Immature natural killer cell (primary cell): ENCODE measurements around the gene CHAF1A. TPM values are rescaled to one million over a fixed set of nuclear protein-coding genes. Genes with fewer than 3 reads are reported as not detected.
A peak's percentile ranks its signal among the peaks of the same experiment; 100 is the strongest.

Experiments
- DNase-seq, 3 donors: peaks; one replicate each; pipeline ENCODE4 v3.0.0; 2022; ENCODE audit warnings: mixed read lengths in 1 of 3
- H3K27ac Mint-ChIP-seq, 6 donors: one replicate each; pipeline ENCODE4 v1.8.0; 2020; ENCODE audit warnings: mixed read lengths in 6 of 6, mild to moderate bottlenecking in 5 of 6, inconsistent platforms in 4 of 6, moderate library complexity in 3 of 6
- H3K27me3 Mint-ChIP-seq, 3 donors: one replicate each; pipeline ENCODE4 v1.8.0; 2020 to 2021; ENCODE audit warnings: low read depth in 3 of 3, mild to moderate bottlenecking in 3 of 3, mixed read lengths in 3 of 3, moderate library complexity in 3 of 3, inconsistent platforms in 1 of 3
- H3K36me3 Mint-ChIP-seq, 3 donors: one replicate each; pipeline ENCODE4 v1.8.0; 2020; ENCODE audit warnings: mixed read lengths in 3 of 3, inconsistent platforms in 2 of 3, mild to moderate bottlenecking in 2 of 3
- H3K4me1 Mint-ChIP-seq, 2 donors: one replicate each; pipeline ENCODE4 v1.8.0; 2020; ENCODE audit warnings: inconsistent platforms in 2 of 2, mild to moderate bottlenecking in 2 of 2, mixed read lengths in 2 of 2, moderate library complexity in 1 of 2
- H3K4me3 Mint-ChIP-seq, 5 donors: one replicate each; pipeline ENCODE4 v1.8.0; 2020; ENCODE audit warnings: mild to moderate bottlenecking in 5 of 5, mixed read lengths in 5 of 5, inconsistent platforms in 3 of 5, moderate library complexity in 3 of 5
- H3K9me3 Mint-ChIP-seq, 6 donors: one replicate each; pipeline ENCODE4 v1.8.0; 2020; ENCODE audit warnings: mild to moderate bottlenecking in 6 of 6, mixed read lengths in 6 of 6, inconsistent platforms in 4 of 6, moderate library complexity in 3 of 6
- polyA plus RNA-seq, 3 donors: library from polyadenylated mRNA; unstranded; fragments of 300-500 nt; fragmentation: Illumina TruSeq; gene quantifications; one replicate each; pipeline ENCODE4 v1.2.3, GENCODE V29; 2021

Gene CHAF1A
- 1 to 10 TPM; 1.5 to 8.5 (median 2.9) TPM for polyA plus RNA-seq

DNA sequence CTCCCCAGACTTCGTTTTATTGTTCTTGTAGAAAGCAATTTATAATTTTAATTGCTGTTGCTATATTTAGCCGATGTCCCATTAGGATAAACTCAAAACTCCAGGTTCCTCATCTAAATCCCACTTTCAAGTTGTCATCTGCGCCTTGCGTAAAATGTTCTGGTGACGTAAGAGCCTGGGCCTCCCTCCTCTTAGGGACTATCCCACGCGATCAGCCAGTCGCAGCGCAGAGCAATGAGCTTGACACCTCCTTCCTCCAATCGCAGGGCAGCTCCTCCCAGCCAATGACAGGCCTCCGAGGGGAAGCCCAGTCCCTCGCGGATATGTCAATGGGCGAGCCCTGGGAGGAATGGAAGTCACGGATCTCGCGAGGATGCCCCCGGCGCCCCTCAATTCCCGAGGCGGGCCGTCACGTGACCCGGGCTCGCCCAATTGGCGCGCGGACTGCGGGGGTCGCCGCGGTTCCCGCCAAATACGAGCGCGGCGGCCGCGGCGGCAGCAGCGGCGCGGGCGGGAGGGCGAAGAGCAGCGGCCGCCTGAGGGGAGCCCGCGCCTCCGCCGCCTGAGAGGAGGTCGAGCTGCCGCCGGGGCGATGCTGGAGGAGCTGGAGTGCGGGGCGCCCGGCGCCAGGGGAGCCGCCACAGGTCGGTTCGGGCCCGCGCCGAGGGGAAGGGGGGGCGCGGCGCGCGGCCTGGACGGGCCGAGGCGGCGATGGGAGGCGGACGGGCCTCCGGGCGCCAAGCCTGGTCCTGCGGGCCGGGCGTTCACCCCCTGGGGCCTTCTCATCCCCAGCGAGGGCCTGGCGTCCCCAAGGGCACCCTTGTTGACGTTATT is at the start of gene CHAF1A:
CHAF1A (plus strand) TSS at position 470 of the 834 bp plus-strand sequence; CDS start at position 593, 123 bp downstream.
- peak; percentile 98 to 99 (median 99) for DNase-seq
- H3K36me3 Mint-ChIP-seq: no peaks in the 10 kb centered on the region
- H3K9me3 Mint-ChIP-seq: no peaks in the 10 kb centered on the region
- peaks cover 10 to 13% (median 12%) of the 10 kb centered on the region in 3 donors for H3K27me3 Mint-ChIP-seq
- H3K27ac Mint-ChIP-seq: peak within 1 kb of the TSS; percentile 99 to 100 (median 99)
- H3K4me3 Mint-ChIP-seq: peak within 1 kb of the TSS; percentile 87 to 97 (median 90)
- H3K4me1 Mint-ChIP-seq: peaks cover 47 to 64% of the 10 kb centered on the region in 2 donors

DNA sequence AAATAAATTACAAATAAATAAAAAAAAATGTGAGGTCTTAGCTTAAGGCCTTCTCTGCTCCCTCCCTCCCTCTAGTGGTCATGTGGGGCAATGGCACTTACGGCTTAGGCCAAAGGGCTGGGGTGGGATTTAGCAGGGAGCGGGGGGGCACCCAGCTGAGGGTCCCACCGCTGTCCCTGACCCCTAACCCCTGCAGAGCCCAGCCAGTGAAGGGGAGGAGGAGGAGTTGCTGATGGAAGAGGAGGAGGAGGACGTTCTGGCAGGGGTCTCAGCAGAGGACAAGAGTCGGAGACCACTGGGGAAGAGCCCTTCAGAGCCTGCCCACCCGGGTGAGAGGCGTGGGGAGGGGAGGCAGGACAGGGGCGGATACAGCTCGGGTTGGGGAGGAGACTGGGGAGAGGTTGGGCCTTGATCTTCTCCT is 49.7 kb upstream of the CHAF1A start:
- Mint-ChIP-seq H3K4me1 (peaks cover 24 to 27% of the 10 kb centered on the region in 2 donors), H3K36me3 (no peaks in the 10 kb centered on the region), H3K27me3 (peaks cover 2 to 4% (median 2%) of the 10 kb centered on the region in 3 donors), H3K9me3 (no peaks in the 10 kb centered on the region), H3K4me3 (no peak overlapping the region), H3K27ac (peak overlapping the region in 2 of 6 donors; percentile 45 to 75)
- peak; percentile 58 to 66 (median 66) for DNase-seq

DNA sequence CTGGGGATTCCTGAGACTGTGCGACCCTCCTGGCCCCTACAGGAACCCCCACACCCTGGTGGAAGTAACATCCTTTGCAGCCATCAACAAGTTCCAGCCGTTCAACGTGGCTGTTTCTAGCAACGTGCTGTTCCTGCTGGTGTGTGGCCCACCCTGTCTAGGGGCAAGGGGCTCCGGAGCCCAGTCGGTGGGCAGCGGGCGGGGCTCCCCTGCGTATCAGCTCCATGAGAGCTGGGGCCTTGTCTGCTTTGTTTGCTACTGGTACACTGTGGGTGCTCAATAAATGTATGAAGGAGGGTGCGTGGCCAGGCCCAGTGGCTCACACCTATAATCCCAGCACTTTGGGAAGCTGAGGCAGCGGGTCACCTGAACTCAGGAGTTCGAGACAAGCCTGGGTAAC is 48.2 kb upstream of the CHAF1A start:
- Mint-ChIP-seq H3K9me3 (no peaks in the 10 kb centered on the region), H3K27me3 (peaks cover 0 to 2% (median 0%) of the 10 kb centered on the region in 3 donors), H3K36me3 (no peaks in the 10 kb centered on the region), H3K27ac (no peak overlapping the region), H3K4me3 (no peak overlapping the region), H3K4me1 (peaks cover 13 to 16% of the 10 kb centered on the region in 2 donors)
- DNase-seq: no peak

DNA sequence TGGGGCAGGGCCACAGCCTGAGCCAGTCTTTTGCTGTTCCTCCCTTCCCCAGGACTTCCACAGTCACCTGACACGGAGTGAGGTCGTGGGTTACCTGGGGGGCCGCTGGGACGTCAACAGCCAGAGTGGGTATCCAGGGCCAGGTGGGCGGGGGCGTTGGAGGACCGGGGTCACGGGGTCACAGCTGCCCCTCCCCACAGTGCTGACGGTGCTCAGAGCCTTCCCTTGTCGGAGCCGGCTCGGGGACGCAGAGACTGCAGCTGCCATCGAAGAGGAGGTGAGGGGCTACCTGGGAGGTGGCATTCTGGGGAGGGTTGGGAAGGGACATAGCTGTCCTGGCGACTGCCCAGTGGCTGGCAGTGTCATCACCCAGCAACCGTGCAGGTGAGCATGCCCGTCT is 47.5 kb upstream of the CHAF1A start:
- Mint-ChIP-seq H3K27me3 (peaks cover 0 to 2% (median 0%) of the 10 kb centered on the region in 3 donors), H3K4me3 (no peak overlapping the region), H3K27ac (no peak overlapping the region), H3K9me3 (no peaks in the 10 kb centered on the region), H3K4me1 (peaks cover 9 to 11% of the 10 kb centered on the region in 2 donors), H3K36me3 (no peaks in the 10 kb centered on the region)
- no peak for DNase-seq

GRCh38 chr19:4357095-4357797 is 45.2 kb upstream of the CHAF1A start:
- Mint-ChIP-seq H3K27me3 (peaks cover 0 to 2% (median 0%) of the 10 kb centered on the region in 3 donors), H3K9me3 (no peaks in the 10 kb centered on the region), H3K27ac (no peak overlapping the region), H3K36me3 (peaks cover 0 to 3% (median 0%) of the 10 kb centered on the region in 3 donors), H3K4me3 (no peak overlapping the region), H3K4me1 (peaks cover 0 to 2% of the 10 kb centered on the region in 2 donors)
- no peak for DNase-seq

DNA sequence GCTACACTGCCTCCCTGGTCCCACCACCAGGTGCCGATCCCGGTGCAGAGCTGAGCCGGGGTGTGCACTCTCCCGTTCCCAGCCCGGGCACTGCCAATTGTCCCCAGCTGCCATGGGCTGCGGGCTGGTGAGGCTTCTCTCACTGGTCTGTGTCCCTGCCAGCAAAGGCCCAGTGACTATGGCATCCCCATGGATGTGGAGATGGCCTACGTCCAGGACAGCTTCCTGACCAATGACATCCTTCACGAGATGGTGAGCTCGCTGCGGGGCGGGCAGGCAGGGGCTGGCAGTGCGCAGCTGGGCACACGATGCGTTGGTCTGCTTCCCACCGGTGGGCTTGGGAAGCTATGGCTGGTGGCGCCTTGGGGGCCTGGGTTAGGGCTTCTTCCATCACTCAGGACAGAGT is 44.5 kb upstream of the CHAF1A start:
- DNase-seq: no peak
- Mint-ChIP-seq H3K27me3 (peaks cover 0 to 2% (median 0%) of the 10 kb centered on the region in 3 donors), H3K27ac (peak overlapping the region in 1 of 6 donors; percentile 39), H3K4me3 (no peak overlapping the region), H3K9me3 (no peaks in the 10 kb centered on the region), H3K36me3 (peaks cover 0 to 3% (median 0%) of the 10 kb centered on the region in 3 donors), H3K4me1 (no peaks in the 10 kb centered on the region)

DNA sequence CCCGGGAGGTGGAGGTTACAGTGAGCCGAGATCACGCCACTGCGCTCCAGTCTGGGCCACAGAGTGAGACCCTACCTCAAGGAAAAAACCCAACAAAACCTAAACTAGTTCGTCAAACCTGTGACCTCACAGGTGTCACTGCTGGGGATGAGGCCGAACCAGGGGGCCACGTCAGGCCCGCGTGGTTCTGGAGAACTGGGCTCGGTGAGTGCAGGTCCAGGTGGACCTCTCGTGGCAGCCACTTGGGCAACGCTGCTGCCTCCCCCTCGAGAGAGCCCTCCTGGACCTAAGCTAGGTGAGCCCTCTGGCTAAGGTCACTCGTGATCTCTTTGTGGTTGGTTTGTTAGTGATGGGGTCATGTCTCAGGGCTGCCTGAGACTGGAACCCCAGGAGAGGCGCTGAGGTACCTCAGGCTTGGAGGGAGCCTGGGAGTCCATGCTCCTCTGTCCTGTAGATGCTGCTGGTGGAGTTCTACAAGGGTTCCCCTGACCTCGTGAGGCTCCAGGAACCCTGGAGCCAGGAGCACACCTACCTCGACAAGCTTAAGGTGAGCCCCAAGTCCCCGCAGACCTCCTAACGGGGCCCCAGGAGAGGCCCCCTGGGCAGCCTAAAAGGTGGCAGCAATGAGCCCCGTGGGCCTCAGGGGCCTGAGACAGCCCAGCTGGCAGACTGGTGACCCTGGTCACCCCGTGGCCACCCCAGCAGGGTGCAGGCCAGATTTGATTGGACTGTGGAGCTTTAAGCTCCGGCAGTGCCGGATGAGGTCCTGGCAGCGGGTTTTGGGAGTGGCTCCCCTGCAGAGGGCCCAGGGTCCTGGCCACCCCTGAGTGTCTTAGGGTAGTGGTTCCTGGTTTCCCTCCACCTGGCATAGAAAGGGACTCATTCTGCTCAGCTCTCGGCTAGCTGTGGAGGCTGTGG is 43.5 kb upstream of the CHAF1A start:
- H3K36me3 Mint-ChIP-seq: peaks cover 0 to 3% (median 0%) of the 10 kb centered on the region in 3 donors
- no peaks in the 10 kb centered on the region for H3K4me1 Mint-ChIP-seq
- peaks cover 0 to 2% (median 0%) of the 10 kb centered on the region in 3 donors for H3K27me3 Mint-ChIP-seq
- DNase-seq: no peak
- H3K27ac Mint-ChIP-seq: no peak overlapping the region
- H3K9me3 Mint-ChIP-seq: no peaks in the 10 kb centered on the region
- H3K4me3 Mint-ChIP-seq: no peak overlapping the region

DNA sequence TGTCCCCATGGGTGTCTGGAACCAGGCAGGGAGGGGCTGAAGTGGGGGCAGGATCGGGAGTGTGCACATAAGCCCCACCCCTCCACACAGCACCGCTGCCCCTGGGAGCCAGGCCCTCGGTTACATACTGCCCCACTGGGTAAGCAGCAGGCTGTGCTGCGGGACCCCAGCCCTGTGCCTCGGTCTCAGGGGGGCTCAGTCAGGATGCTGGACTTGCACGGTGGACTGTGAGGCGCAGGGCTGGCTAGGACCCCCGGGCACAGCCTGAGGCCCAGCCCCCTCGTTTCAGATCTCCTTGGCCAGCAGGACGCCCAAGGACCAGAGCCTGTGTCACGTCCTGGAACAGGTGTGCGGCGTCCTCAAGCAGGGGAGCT is 42.8 kb upstream of the CHAF1A start:
- H3K27me3 Mint-ChIP-seq: peaks cover 0 to 2% (median under 1%) of the 10 kb centered on the region in 3 donors
- no peak for DNase-seq
- H3K9me3 Mint-ChIP-seq: no peaks in the 10 kb centered on the region
- no peaks in the 10 kb centered on the region for H3K4me1 Mint-ChIP-seq
- peaks cover 0 to 3% (median 0%) of the 10 kb centered on the region in 3 donors for H3K36me3 Mint-ChIP-seq
- H3K27ac Mint-ChIP-seq: no peak overlapping the region
- H3K4me3 Mint-ChIP-seq: no peak overlapping the region

GRCh38 chr19:4360081-4360569 is 42.3 kb upstream of the CHAF1A start:
- Mint-ChIP-seq H3K36me3 (peaks cover 0 to 3% (median 0%) of the 10 kb centered on the region in 3 donors), H3K4me1 (no peaks in the 10 kb centered on the region), H3K9me3 (no peaks in the 10 kb centered on the region), H3K27me3 (peaks cover 0 to 2% (median 1%) of the 10 kb centered on the region in 3 donors), H3K27ac (no peak overlapping the region), H3K4me3 (no peak overlapping the region)
- DNase-seq: no peak

GRCh38 chr19:4360641-4361151 is 41.7 kb upstream of the CHAF1A start:
- H3K9me3 Mint-ChIP-seq: no peaks in the 10 kb centered on the region
- no peak overlapping the region for H3K4me3 Mint-ChIP-seq
- peaks cover 0 to 2% (median 1%) of the 10 kb centered on the region in 3 donors for H3K27me3 Mint-ChIP-seq
- H3K4me1 Mint-ChIP-seq: no peaks in the 10 kb centered on the region
- H3K27ac Mint-ChIP-seq: no peak overlapping the region
- peaks cover 0 to 3% (median 0%) of the 10 kb centered on the region in 3 donors for H3K36me3 Mint-ChIP-seq
- DNase-seq: no peak

DNA sequence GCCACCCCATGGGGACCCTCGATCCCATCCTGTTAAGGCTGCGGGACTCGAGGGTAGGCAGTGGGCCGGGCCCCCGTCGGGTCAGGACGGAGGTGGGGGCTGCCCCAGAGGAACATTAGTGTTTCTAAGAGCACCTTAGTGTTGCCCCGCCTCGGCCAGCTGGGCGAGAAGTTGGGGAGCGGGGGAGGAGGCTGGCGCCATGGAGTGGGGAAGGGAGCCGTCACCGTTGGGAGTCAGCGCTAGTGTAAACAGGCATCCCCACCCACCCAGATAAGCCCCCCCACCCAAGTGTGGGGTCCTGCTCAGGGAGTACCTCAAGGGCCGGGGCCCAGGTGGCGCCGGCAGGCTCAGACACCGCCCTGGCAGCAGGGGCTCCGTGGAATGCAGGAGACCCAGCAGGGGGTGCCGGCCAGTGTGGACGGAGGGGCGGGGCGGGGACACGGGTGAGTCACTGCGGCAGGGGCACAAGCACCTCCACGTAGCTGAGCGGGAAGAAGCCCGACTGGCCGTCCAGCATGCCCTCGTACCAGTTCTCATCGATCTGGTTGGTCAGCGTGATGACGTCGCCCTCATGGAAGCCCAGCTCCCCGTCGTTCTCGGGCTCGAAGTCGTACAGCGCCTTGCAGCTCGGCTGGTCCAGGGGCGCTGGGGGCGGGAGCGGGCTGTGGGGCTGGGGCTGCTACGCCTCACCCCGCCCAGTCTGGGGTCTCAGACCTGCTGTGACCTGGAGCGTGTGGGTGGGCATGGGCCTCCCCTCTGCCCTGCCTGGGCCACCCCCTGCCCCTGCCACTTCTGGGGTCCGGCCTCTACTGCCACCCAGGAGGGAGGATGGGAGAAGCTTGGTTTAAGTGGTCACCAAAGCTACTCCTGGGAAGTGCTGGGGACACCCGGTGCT is 41.0 kb upstream of the CHAF1A start:
- peaks cover 0 to 3% (median 0%) of the 10 kb centered on the region in 3 donors for H3K36me3 Mint-ChIP-seq
- no peaks in the 10 kb centered on the region for H3K4me1 Mint-ChIP-seq
- peaks cover 0 to 2% (median 1%) of the 10 kb centered on the region in 3 donors for H3K27me3 Mint-ChIP-seq
- no peaks in the 10 kb centered on the region for H3K9me3 Mint-ChIP-seq
- no peak for DNase-seq
- H3K27ac Mint-ChIP-seq: no peak overlapping the region
- H3K4me3 Mint-ChIP-seq: no peak overlapping the region

DNA sequence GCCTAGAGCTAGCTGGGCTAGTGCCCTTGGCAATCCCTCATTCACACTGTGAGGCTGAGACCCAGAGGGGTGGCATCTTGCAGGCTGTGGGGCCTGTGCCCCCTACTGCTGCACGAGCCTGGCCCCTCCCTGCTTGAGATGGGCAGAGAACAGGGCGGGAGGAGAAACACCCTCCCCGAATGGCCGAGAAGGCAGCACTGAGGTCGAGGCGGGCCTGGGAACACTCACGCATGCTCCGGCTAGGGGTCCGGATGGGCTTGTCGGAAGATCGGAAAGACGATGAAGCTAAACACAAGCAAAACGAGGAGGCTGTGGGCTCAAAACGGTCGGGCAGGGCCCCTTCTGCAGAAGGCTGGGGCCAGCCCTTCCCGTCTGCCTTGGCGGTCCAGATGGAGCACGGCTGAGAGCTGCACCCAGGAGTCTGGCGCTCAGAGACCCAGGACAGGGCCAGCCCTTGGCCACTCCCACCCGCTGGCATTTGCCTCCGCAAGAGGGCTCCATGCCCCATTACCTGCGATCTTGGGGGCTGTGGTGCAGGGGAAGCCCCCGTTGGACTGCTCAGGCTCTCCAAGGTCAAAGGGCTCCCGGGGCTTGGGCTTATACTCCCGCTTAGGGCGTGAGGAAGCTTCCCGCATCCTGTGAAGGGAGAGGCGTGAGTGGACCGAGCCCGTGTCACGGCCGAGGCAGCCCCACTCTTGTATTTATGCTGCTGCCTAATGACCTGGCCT is 40.2 kb upstream of the CHAF1A start:
- Mint-ChIP-seq H3K4me3 (no peak overlapping the region), H3K36me3 (peaks cover 0 to 3% (median 0%) of the 10 kb centered on the region in 3 donors), H3K4me1 (no peaks in the 10 kb centered on the region), H3K9me3 (no peaks in the 10 kb centered on the region), H3K27ac (no peak overlapping the region), H3K27me3 (peaks cover 0 to 2% (median 1%) of the 10 kb centered on the region in 3 donors)
- no peak for DNase-seq
